SU-DHL-6 (cell line): ENCODE data around the gene USP31.

Source experiments
- H2AFZ ChIP-seq: fragments of 200-600 bp; sonication (generic); 2 replicates; pipeline ENCODE4 v1.6.1; 2014; ENCODE audit warnings: low read depth, mild to moderate bottlenecking, moderate library complexity, mixed read lengths, antibody characterized with exemption, low read length; ENCODE audit not compliant: severe bottlenecking
- H3F3A ChIP-seq: fragments of 200-600 bp; shearing (Covaris generic); 2 replicates; pipeline ENCODE4 v1.6.0; 2016; ENCODE audit warnings: antibody characterized with exemption, mild to moderate bottlenecking; ENCODE audit not compliant: insufficient read depth
- H3K27ac ChIP-seq: fragments of 200-600 bp; sonication (generic); 2 replicates; pipeline ENCODE4 v1.5.1; 2016; ENCODE audit warnings: low read depth, mild to moderate bottlenecking, low read length, moderate library complexity, mixed read lengths
- H3K27me3 ChIP-seq: fragments of 200-600 bp; sonication (generic), shearing (Covaris generic); 2 replicates; pipeline ENCODE4 v1.6.0; 2014; ENCODE audit warnings: mild to moderate bottlenecking, low read length
- H3K36me3 ChIP-seq: fragments of 200-600 bp; sonication (generic); 2 replicates; pipeline ENCODE4 v1.6.1; 2014; ENCODE audit warnings: mild to moderate bottlenecking, low read length, mixed read lengths
- H3K4me2 ChIP-seq: fragments of 300-600, 200-600 bp; shearing (Covaris generic), sonication (generic); 2 replicates; pipeline ENCODE4 v1.6.0; 2014; ENCODE audit warnings: low read length, low read depth, mild to moderate bottlenecking; ENCODE audit not compliant: poor library complexity, severe bottlenecking
- H3K4me3 ChIP-seq: fragments of 200-600 bp; sonication (generic); 2 replicates; pipeline ENCODE4 v1.5.1; 2014; ENCODE audit warnings: antibody characterized with exemption, low read length, mild to moderate bottlenecking, mixed read lengths; ENCODE audit not compliant: insufficient read depth, poor library complexity, severe bottlenecking
- H3K79me2 ChIP-seq: fragments of 200-600 bp; sonication (generic); 2 replicates; pipeline ENCODE4 v1.6.1; 2014; ENCODE audit warnings: mild to moderate bottlenecking, low read length, moderate library complexity; ENCODE audit not compliant: insufficient read depth
- H3K9ac ChIP-seq: fragments of 200-600 bp; sonication (generic); 2 replicates; pipeline ENCODE4 v1.7.0; 2014; ENCODE audit warnings: mild to moderate bottlenecking, low read length
- H3K9me2 ChIP-seq: fragments of 200-600 bp; sonication (generic); replicated peaks from 2 replicates; pipeline ENCODE4 v1.6.1; 2014; ENCODE audit warnings: low read length; ENCODE audit not compliant: insufficient read depth
- H3K9me3 ChIP-seq: fragments of 200-600 bp; sonication (generic); 2 replicates; pipeline ENCODE4 v1.6.1; 2014; ENCODE audit warnings: low read length, mixed read lengths; ENCODE audit not compliant: insufficient read depth
- H4K20me1 ChIP-seq: fragments of 200-600 bp; sonication (generic); 2 replicates; pipeline ENCODE4 v1.6.1; 2014; ENCODE audit warnings: low read depth, mild to moderate bottlenecking, antibody characterized with exemption, low read length, moderate library complexity, mixed read lengths
- EZH2phosphoT487 ChIP-seq: fragments of 200-600 bp; sonication (generic), shearing (Covaris generic); conservative IDR thresholded peaks from 2 replicates; pipeline ENCODE4 v1.6.1; 2018; ENCODE audit warnings: mild to moderate bottlenecking, antibody characterized with exemption, low read length, moderate library complexity, mixed read lengths
- TF ChIP-seq, protein P1 (sequence below): fragments of 200-600 bp; sonication (generic); IDR thresholded peaks from one replicate; pipeline ENCODE4 v1.5.1; 2017; ENCODE audit warnings: antibody characterized with exemption, mild to moderate bottlenecking, low read length, moderate library complexity; ENCODE audit not compliant: insufficient read depth, poor library complexity, severe bottlenecking

The USP31 gene

DNA sequence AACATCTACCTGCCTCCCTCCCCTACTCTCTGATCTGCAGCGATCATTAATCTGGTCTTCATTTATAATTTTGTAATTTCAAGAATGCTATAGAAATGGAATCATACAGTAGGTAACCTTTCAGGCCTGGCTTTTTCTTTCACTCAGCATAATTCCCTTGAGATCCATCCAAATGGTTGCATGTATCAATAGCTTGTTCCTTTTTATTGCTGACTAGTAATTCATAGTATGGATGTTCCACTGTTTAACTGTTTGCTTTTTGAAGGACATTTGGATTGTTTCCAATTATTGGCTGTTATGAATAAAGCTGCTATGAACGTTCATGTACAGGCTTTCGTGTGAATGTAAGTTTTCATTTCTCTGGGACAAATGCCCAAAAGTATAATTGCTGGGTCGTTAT is 125.2 kb downstream of the USP31 start:
- H3K9me3 ChIP-seq: 0 out of 2 replicates have a peak, but pooled peaks cover 5% of the 10 kb centered on the region
- no peaks in the 10 kb centered on the region for H3K36me3 ChIP-seq
- no peaks in the 10 kb centered on the region for H3K9me2 ChIP-seq
- no peaks in the 10 kb centered on the region for H3K27me3 ChIP-seq
- H4K20me1 ChIP-seq: no peaks in the 10 kb centered on the region
- no peaks in the 10 kb centered on the region for H3K79me2 ChIP-seq
- H3K4me3 ChIP-seq: no peak overlapping the region
- H2AFZ ChIP-seq: no peak overlapping the region
- no peak overlapping the region for H3K27ac ChIP-seq
- TF ChIP-seq, protein P1, sequence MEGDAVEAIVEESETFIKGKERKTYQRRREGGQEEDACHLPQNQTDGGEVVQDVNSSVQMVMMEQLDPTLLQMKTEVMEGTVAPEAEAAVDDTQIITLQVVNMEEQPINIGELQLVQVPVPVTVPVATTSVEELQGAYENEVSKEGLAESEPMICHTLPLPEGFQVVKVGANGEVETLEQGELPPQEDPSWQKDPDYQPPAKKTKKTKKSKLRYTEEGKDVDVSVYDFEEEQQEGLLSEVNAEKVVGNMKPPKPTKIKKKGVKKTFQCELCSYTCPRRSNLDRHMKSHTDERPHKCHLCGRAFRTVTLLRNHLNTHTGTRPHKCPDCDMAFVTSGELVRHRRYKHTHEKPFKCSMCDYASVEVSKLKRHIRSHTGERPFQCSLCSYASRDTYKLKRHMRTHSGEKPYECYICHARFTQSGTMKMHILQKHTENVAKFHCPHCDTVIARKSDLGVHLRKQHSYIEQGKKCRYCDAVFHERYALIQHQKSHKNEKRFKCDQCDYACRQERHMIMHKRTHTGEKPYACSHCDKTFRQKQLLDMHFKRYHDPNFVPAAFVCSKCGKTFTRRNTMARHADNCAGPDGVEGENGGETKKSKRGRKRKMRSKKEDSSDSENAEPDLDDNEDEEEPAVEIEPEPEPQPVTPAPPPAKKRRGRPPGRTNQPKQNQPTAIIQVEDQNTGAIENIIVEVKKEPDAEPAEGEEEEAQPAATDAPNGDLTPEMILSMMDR: no peak
- TF ChIP-seq EZH2phosphoT487: no peak
- H3F3A ChIP-seq: no peaks in the 10 kb centered on the region
- no peak overlapping the region for H3K4me2 ChIP-seq
- H3K9ac ChIP-seq: no peak overlapping the region

DNA sequence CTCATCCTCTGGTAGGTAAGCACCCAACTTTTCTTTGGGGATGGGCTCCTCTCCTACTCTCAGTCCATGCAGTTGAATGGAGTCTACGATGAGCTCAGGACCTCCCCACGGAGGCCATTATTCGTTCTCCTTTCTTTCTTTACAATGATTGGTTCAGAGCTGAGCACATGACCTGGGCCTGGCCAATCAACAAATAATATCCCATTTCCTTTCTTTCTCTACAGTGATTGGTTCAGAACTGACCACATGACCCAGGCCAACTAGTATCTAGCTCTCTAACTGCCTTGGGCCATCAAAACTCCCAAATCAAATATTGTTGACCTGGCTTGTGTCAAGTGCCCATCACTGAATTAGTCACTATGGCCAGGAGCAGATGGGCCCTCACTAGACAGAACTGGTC is 129.2 kb downstream of the USP31 start:
- H4K20me1 ChIP-seq: no peaks in the 10 kb centered on the region
- H3K9me3 ChIP-seq: 0 out of 2 replicates have a peak, but pooled peaks cover 5% of the 10 kb centered on the region
- H3K79me2 ChIP-seq: no peaks in the 10 kb centered on the region
- H2AFZ ChIP-seq: no peak overlapping the region
- H3K36me3 ChIP-seq: no peaks in the 10 kb centered on the region
- H3K4me3 ChIP-seq: no peak overlapping the region
- no peak overlapping the region for H3K9ac ChIP-seq
- no peaks in the 10 kb centered on the region for H3K9me2 ChIP-seq
- no peaks in the 10 kb centered on the region for H3F3A ChIP-seq
- TF ChIP-seq, protein P1: no peak
- no peak for TF ChIP-seq EZH2phosphoT487
- no peak overlapping the region for H3K27ac ChIP-seq
- H3K27me3 ChIP-seq: no peaks in the 10 kb centered on the region
- no peak overlapping the region for H3K4me2 ChIP-seq

DNA sequence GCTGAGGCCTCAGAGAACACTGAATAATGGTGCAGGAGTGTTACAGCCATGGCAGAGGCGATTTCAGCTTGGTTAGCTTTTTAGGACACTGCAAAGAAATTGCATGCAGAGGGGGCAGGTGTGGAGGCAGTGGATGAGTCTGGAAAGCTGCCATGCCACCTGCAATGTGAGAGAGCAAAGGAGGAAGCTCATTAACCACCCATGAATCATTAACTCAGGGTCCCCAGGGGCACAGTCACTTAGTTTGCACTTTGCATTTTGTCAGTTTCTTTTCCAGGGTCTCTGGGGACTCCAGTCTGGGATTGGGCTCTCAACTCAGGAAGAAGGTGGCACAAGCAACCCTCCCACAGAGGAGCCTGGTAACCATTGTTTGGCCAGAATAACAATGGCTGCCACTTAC is 132.9 kb downstream of the USP31 start:
- Histone ChIP-seq H3K79me2 (no peaks in the 10 kb centered on the region), H3K9ac (no peak overlapping the region), H3F3A (no peaks in the 10 kb centered on the region), H4K20me1 (no peaks in the 10 kb centered on the region), H3K4me2 (no peak overlapping the region), H3K9me2 (no peaks in the 10 kb centered on the region), H3K27me3 (no peaks in the 10 kb centered on the region), H3K27ac (no peak overlapping the region), H3K36me3 (no peaks in the 10 kb centered on the region), H3K4me3 (no peak overlapping the region), H2AFZ (no peak overlapping the region), H3K9me3 (0 out of 2 replicates have a peak, but pooled peaks cover 5% of the 10 kb centered on the region)
- TF ChIP-seq EZH2phosphoT487: no peak
- TF ChIP-seq, protein P1: no peak
